ENCODE data around the gene MKLN1.
A peak's percentile ranks its signal among the peaks of the same experiment; 100 is the strongest.
"Not testable (repeated sequence)": the region's sequence is repeated elsewhere in the genome, so short reads cannot be mapped to it uniquely, and the experiment has no call there.

MKLN1 gene

DNA sequence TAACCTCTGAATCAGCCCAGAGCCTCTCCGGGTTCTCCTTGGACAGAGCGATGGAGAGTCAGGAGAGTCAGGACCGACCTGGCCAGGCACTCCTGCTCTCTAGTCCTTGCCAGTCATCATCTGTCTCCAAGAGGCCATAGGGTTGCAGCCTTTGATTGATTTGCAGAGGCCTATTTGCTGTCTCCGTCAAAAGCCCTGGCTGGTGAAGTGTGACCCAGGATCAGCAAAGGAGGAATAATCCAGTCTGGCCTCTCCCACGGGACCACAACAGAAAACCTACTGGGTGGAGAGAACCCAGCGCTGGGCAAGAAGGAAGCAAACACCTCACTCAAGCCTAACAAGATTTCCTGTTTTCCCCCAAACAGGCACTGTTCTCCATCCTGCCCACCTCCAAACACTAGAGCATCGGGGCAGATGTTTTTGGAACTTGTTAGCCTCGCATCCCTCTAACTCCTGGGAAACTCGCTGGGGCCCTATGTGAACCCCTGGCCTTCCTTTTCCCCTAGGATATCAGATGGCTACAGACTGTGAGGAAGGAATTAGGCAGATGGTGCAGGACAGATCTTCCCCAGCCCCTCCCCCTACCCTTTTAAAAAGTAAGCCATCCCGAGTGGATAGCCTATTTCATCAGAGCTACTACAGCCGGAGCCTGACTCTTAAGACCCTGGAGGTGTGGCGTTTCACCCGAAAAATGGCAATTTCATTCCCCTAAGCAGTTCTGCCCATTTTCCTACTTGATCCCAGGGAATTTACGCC lies 174.4 kb downstream of the MKLN1 start:
- no peak for DNase-seq (ENCODE audit: low read depth in 2 of 2)

DNA sequence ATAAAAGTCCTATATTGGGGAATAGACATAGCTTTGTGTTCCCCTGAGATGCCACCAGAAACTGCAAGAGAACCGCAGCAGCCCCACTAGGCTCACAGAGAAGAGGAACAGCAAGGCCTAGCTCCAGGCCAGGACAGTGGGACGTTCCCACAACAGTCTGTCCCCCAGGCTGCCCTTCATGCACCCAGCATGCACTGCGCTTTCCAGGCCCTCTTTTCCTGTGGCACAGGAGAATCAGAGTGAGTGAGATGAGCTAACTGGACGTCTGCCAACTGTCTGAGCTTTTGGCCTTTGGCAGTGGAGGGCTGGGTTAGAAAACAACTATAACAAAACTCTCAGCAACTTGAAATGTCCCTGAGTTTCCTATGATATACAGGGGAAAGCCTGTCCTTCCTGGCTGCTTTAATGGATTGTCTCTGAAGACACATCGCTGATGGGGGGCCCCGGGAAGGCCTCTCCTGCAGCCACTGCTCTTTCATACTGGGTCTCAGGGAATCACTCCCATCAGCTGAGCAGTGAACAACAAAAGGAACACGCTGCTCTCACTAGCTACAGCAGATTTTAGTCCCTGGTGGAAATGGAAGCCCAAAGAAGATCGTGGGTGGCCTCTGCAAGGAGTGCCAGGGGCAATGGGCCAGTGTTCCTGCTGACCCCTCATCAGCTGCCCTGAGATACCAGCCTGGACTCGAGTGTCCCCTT lies 175.3 kb downstream of the MKLN1 start:
- DNase-seq (ENCODE audit: low read depth in 2 of 2) = no peak

DNA sequence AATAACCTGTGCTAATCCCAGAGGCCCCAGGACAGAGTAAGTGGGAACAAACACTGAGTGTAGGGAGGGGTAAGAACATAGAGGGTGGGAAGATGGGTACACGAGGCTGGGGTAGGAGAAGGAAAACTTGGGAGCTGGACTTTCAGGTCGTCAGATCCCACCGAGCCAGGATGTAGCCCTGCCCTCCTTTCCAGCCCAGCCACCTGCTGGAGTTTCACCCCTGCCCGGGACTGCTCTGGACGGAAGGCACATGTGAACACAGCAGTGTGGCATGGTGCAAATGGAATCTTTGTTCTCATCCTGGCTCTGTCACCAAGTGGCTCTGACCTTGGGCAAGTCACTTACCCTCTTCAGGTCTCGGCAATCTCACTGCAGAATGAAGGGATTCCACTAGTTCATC lies 176.0 kb downstream of the MKLN1 start:
- DNase-seq (ENCODE audit: low read depth in 2 of 2) = no peak

GRCh38 chr7:131504157-131504899 lies 176.7 kb downstream of the MKLN1 start:
- no peak for DNase-seq (ENCODE audit: low read depth in 2 of 2)

GRCh38 chr7:131505037-131505620 lies 177.5 kb downstream of the MKLN1 start:
- DNase-seq (ENCODE audit: low read depth in 2 of 2) = not testable (repeated sequence)

- DNase-seq (ENCODE audit: low read depth in 2 of 2) = no peak
Observed at GRCh38 chr7:131505636-131506557, 178.2 kb downstream of the MKLN1 start.

DNA sequence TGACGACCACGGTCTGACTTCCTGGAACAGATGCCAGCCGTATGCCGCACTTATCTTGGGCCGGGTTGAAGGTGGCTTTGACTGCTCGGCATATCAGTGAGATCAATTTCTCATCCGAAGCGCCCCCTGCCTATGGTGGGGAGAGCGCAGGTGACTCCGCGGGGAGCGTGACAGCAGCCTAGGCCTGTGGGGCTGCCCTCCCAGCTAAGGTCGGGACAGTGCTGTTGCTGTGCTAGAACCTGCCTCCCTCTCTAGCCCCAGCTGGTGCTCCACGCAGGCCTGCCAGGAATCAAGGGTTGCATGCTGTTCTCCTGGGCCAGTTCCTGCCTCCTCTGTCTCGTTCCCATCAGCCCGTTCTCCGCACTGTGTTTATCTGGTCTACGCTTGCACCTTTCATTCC lies 178.9 kb downstream of the MKLN1 start:
- DNase-seq (ENCODE audit: low read depth in 2 of 2) = no peak

DNA sequence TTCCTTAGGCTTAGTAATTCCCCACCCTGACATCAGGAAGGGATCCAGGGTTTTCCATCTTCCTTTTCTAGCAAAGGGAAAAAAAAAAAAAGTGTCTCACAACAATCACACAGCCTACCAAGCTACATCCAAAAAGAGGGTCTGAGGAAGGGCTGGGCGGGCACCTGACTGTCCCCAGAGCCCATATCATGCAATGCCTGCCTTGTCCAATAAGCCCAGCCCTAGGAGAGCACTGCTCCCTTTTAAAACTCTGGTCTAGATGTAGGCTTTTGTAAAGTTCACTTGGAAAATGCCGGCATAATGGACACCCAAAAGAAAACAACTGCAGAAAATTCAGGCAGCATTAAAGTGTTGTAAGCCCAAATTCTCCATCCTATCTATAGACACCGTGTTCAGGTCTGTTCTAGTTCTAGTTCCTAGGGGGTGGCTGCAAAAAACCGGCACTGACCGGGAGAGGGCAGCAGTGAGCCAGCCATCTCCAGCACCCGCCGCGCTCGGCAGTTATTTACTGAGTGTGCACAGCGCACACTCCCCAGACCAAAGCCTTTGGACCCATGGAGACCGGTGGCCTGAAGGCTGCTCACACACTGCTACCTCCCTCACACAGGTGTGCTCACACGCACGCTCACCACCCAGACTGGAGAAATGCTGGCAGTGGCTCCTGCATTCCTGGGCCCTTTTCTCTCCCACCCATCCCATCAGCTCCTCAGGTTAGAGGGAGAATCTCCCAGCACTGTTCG lies 180.1 kb downstream of the MKLN1 start:
- DNase-seq (ENCODE audit: low read depth in 2 of 2) = peak; percentile 55 to 60

GRCh38 chr7:131508754-131509486 lies 181.2 kb downstream of the MKLN1 start:
- DNase-seq (ENCODE audit: low read depth in 2 of 2) = no peak

- no peak for DNase-seq (ENCODE audit: low read depth in 2 of 2)
Observed at GRCh38 chr7:131509781-131510180, 182.1 kb downstream of the MKLN1 start.

GRCh38 chr7:131511071-131511470 lies 183.4 kb downstream of the MKLN1 start:
- DNase-seq (ENCODE audit: low read depth in 2 of 2) = no peak

DNA sequence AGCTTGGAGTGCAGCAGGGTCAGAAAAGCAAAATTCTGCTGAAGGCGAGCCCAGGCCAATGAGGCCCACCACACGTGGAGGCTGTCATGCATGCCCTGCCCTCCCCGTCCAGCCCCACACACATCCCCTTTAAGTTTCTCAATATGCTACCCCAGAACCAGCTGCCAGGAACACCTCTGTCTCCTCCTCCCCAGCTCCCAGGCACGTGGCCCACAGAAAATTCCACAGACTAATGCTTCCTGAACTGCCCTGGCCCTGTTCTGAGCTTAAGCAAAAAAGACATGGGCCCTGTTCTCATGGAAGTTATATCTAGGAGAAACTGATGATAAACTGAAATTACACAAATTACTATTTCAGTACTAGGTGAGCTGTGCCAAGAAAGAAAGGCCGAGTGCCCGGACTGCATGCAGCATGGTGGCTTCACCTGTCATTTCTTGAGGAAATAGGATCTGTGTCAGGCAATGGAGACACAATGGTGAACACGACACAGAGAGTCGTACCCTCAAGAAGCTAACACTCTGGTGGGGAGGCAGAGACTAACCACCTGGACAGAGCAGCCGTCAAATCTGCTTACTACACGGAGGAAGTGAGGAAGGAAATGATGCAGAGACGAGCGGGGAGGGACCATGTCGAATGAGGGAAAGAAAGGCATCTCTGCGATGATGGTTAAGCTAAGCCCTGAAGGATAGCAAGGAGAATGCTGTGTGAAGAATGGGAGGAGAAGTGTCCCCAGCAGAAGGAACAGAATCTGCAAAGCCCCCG lies 184.3 kb downstream of the MKLN1 start:
- no peak for DNase-seq (ENCODE audit: low read depth in 2 of 2)

- DNase-seq (ENCODE audit: low read depth in 2 of 2) = peak; percentile 48 to 58
Observed at GRCh38 chr7:131513245-131514061, 185.8 kb downstream of the MKLN1 start.

- DNase-seq (ENCODE audit: low read depth in 2 of 2) = not testable (repeated sequence)
Observed at GRCh38 chr7:131515471-131515870, 187.8 kb downstream of the MKLN1 start.

DNA sequence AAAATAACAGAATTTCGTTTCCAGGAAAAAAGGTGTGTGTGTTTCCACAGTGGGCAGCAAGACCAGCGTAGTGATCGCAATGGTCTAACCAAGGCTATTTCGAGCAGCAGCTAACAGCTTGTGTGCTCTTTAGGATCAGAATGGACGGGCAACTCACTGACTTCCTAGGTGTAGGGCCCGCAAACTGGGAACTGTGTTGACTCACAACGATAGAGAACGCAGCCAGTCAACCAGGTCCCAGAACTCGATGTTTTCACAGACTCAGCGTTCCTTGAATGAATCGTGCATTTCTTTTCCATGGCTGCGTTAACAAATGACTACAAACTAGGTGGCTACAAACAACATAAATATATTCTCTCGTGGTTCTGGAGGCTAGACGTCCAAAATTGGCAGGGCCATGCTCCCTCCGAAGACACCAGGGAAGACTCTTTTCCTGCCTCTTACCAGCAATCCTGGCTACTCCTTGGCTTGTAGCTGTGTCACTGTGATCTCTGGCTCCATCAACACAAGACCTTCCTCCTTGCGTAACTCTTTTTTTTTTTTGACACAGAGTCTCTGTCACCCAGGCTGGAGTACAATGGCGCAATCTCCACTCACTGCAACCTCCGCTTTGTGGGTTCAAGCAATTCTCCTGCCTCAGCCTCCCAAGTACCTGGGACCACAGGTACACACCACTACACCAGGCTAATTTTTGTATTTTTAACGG lies 189.7 kb downstream of the MKLN1 start:
- DNase-seq (ENCODE audit: low read depth in 2 of 2) = no peak

- no peak for DNase-seq (ENCODE audit: low read depth in 2 of 2)
Observed at GRCh38 chr7:131518626-131519025, 190.9 kb downstream of the MKLN1 start.

GRCh38 chr7:131521651-131522163 lies 194.0 kb downstream of the MKLN1 start:
- DNase-seq (ENCODE audit: low read depth in 2 of 2) = no peak
